Natural killer cell (primary cell): ENCODE measurements around the gene FAR1. TPM values are rescaled to one million over a fixed set of nuclear protein-coding genes. Genes with fewer than 3 reads are reported as not detected.

Experiments used
- ATAC-seq, 3 donors: fragments of 150-1000 bp in 2 of 3; fragments of 200-7000 bp in 1 of 3; cut with Tn5 transposase; 1 replicate in 1 of 3; 2 replicates in 2 of 3; pipeline ENCODE4 v1.10.0; 2021; ENCODE audit warnings: mild to moderate bottlenecking in 2 of 3, moderate library complexity in 2 of 3
- DNase-seq, 2 donors: peaks; one replicate each; pipeline versions ENCODE4 v3.0.0 to v3.0.0-alpha.2; 2013 to 2021; ENCODE audit warnings: mixed read lengths in 1 of 2
- H3K27ac ChIP-seq: one replicate; pipeline ENCODE4 v1.5.1; 2013; ENCODE audit warnings: mild to moderate bottlenecking, low read length
- H3K27me3 ChIP-seq: one replicate; pipeline ENCODE4 v1.6.1; 2013; ENCODE audit warnings: low read length; ENCODE audit not compliant: control insufficient read depth, insufficient read depth
- H3K36me3 ChIP-seq: one replicate; pipeline ENCODE4 v1.6.1; 2013; ENCODE audit warnings: low read length; ENCODE audit not compliant: control insufficient read depth, insufficient read depth
- H3K4me1 ChIP-seq: one replicate; pipeline ENCODE4 v1.6.1; 2013; ENCODE audit warnings: low read length; ENCODE audit not compliant: control insufficient read depth, insufficient read depth
- H3K4me3 ChIP-seq: one replicate; pipeline ENCODE4 v1.5.1; 2013; ENCODE audit warnings: low read length
- H3K9me3 ChIP-seq: one replicate; pipeline ENCODE4 v1.6.1; 2013; ENCODE audit warnings: low read length; ENCODE audit not compliant: control insufficient read depth, insufficient read depth
- H3K27ac Mint-ChIP-seq, 2 donors: one replicate each; pipeline ENCODE4 v1.8.0; 2022; ENCODE audit warnings: mild to moderate bottlenecking in 2 of 2, mixed read lengths in 2 of 2, moderate library complexity in 1 of 2
- H3K27me3 Mint-ChIP-seq, 2 donors: one replicate each; pipeline ENCODE4 v1.8.0; 2022; ENCODE audit warnings: low read depth in 2 of 2, mixed read lengths in 2 of 2
- H3K36me3 Mint-ChIP-seq: one replicate; pipeline ENCODE4 v1.8.0; 2022; ENCODE audit warnings: mixed read lengths
- H3K4me1 Mint-ChIP-seq, 2 donors: one replicate each; pipeline ENCODE4 v1.8.0; 2022; ENCODE audit warnings: mixed read lengths in 2 of 2
- H3K4me3 Mint-ChIP-seq: one replicate; pipeline ENCODE4 v1.8.0; 2022; ENCODE audit warnings: mild to moderate bottlenecking, moderate library complexity, mixed read lengths
- H3K9me3 Mint-ChIP-seq, 2 donors: one replicate each; pipeline ENCODE4 v1.8.0; 2022; ENCODE audit warnings: mixed read lengths in 2 of 2
- WGBS: methylation state at CpG from one replicate; pipeline ENCODE4 v1.1.7; 2013; ENCODE audit warnings: missing lambda C conversion rate; ENCODE audit not compliant: insufficient coverage; 5-methylcytosine and 5-hydroxymethylcytosine counted together
- intact Hi-C: fragments of 100-400 bp; cut with micrococcal nuclease; formaldehyde crosslinking; loops from one replicate; pipeline ENCODE4 v1.14.2; 2022
- total RNA-seq, 4 donors: library from RNA; stranded (reverse); fragments of 120-200 nt in 1 of 4; gene quantifications; one replicate each; pipeline versions ENCODE4 v1.2.3 to v1.2.4, GENCODE V29; 2013 to 2022
- TF ChIP-seq, protein P1 (sequence below): fragments of 200-600 bp; IDR thresholded peaks from one replicate; pipeline ENCODE4 v1.8.0; 2022; ENCODE audit warnings: antibody characterized with exemption

FAR1 gene
- total RNA-seq, 3 donors from 2014 or later (not counting 1 experiment from before 2014, with no cell fraction given), result 59.5 to 74.7 (median 74.6) TPM

- H3K27ac Mint-ChIP-seq, result no peak overlapping the region
- DNase-seq (no peak), ATAC-seq (no peak)
- intact Hi-C loops, result no loop called here
- no peaks in the 10 kb centered on the region for H3K36me3 ChIP-seq
- H3K4me3 Mint-ChIP-seq, result no peak overlapping the region
- H3K4me3 ChIP-seq, result no peak overlapping the region
- no peak overlapping the region for H3K27ac ChIP-seq
- no peaks in the 10 kb centered on the region for H3K27me3 ChIP-seq
- no peaks in the 10 kb centered on the region for H3K9me3 Mint-ChIP-seq
- no peaks in the 10 kb centered on the region for H3K9me3 ChIP-seq
- TF ChIP-seq, protein P1, sequence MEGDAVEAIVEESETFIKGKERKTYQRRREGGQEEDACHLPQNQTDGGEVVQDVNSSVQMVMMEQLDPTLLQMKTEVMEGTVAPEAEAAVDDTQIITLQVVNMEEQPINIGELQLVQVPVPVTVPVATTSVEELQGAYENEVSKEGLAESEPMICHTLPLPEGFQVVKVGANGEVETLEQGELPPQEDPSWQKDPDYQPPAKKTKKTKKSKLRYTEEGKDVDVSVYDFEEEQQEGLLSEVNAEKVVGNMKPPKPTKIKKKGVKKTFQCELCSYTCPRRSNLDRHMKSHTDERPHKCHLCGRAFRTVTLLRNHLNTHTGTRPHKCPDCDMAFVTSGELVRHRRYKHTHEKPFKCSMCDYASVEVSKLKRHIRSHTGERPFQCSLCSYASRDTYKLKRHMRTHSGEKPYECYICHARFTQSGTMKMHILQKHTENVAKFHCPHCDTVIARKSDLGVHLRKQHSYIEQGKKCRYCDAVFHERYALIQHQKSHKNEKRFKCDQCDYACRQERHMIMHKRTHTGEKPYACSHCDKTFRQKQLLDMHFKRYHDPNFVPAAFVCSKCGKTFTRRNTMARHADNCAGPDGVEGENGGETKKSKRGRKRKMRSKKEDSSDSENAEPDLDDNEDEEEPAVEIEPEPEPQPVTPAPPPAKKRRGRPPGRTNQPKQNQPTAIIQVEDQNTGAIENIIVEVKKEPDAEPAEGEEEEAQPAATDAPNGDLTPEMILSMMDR, result no peak
- no peaks in the 10 kb centered on the region for H3K4me1 Mint-ChIP-seq
- no peaks in the 10 kb centered on the region for H3K36me3 Mint-ChIP-seq
- peaks cover 3 to 7% of the 10 kb centered on the region in 2 donors for H3K27me3 Mint-ChIP-seq
- WGBS, result 97% methylated on average over 4 of the region's 4 CpGs
- no peaks in the 10 kb centered on the region for H3K4me1 ChIP-seq
These were observed 94.2 kb downstream of the FAR1 start for GRCh38 chr11:13762718-13763117.

GRCh38 chr11:13763341-13763740 is 94.9 kb downstream of the FAR1 start:
- TF ChIP-seq, protein P1, result no peak
- Histone ChIP-seq H3K27ac (no peak overlapping the region), H3K4me3 (no peak overlapping the region), H3K36me3 (no peaks in the 10 kb centered on the region), H3K9me3 (no peaks in the 10 kb centered on the region), H3K27me3 (no peaks in the 10 kb centered on the region), H3K4me1 (no peaks in the 10 kb centered on the region)
- Mint-ChIP-seq H3K4me1 (no peaks in the 10 kb centered on the region), H3K27ac (no peak overlapping the region), H3K9me3 (no peaks in the 10 kb centered on the region), H3K27me3 (peaks cover 2 to 5% of the 10 kb centered on the region in 2 donors), H3K4me3 (no peak overlapping the region), H3K36me3 (no peaks in the 10 kb centered on the region)
- intact Hi-C loops, result no loop called here
- 86% methylated on average over 3 of the region's 3 CpGs for WGBS
- DNase-seq (no peak), ATAC-seq (no peak)

DNA sequence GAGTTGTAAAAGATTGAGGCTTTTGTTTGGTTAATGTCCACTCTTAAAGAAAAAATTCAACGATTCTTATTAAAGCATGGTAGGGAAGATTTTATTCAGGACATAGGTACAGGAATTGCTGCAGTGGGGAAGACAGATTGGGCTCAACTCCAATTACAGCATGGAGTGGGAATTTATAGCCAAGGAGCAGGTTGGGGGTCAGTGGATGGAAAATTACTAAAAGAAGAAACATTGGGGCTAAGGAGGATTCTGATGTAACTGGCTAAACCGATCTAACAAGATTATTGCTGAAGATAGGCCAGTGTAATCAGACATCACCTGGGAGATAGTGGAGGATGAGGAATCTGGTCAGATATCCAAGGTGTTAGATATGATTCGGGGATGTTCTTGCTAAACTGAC is 97.4 kb downstream of the FAR1 start:
- DNase-seq, result no peak
- intact Hi-C loops, result no loop called here
- ATAC-seq, result no peak
- Histone ChIP-seq H3K4me3 (no peak overlapping the region), H3K36me3 (no peaks in the 10 kb centered on the region), H3K27me3 (no peaks in the 10 kb centered on the region), H3K9me3 (no peaks in the 10 kb centered on the region), H3K4me1 (no peaks in the 10 kb centered on the region), H3K27ac (no peak overlapping the region)
- Mint-ChIP-seq H3K27ac (no peak overlapping the region), H3K4me3 (no peak overlapping the region), H3K4me1 (no peaks in the 10 kb centered on the region), H3K27me3 (no peaks in the 10 kb centered on the region), H3K9me3 (no peaks in the 10 kb centered on the region), H3K36me3 (no peaks in the 10 kb centered on the region)
- 74% methylated on average over 3 of the region's 3 CpGs for WGBS
- TF ChIP-seq, protein P1, result no peak

DNA sequence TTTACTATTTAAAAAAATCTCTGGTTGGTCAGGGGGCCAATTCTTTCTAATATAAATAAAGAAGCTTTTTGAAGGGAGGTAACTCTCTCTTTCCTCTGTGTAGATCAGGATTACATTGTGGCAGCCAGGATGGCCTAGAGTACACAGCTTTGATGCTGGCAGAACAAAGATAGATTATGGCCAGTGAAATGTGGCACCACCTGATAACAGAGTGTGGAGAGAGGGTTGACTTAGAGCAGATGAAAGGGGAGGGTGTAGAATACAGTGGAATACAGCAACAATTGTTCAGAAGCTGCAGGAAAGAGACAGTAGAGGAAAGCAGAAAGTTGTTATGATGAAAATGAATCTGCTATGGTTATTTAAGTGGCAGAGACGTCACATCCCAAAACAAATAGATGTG is 99.0 kb downstream of the FAR1 start:
- 82% methylated on average over 1 of the region's 1 CpG for WGBS
- Mint-ChIP-seq H3K27me3 (peaks cover 3 to 4% of the 10 kb centered on the region in 2 donors), H3K4me3 (no peak overlapping the region), H3K27ac (no peak overlapping the region), H3K36me3 (no peaks in the 10 kb centered on the region), H3K4me1 (no peaks in the 10 kb centered on the region), H3K9me3 (no peaks in the 10 kb centered on the region)
- H3K4me3 ChIP-seq, result no peak overlapping the region
- H3K9me3 ChIP-seq, result no peaks in the 10 kb centered on the region
- no peak overlapping the region for H3K27ac ChIP-seq
- intact Hi-C loops, result no loop called here
- no peaks in the 10 kb centered on the region for H3K4me1 ChIP-seq
- no peak for DNase-seq
- TF ChIP-seq, protein P1, result no peak
- no peaks in the 10 kb centered on the region for H3K36me3 ChIP-seq
- H3K27me3 ChIP-seq, result no peaks in the 10 kb centered on the region
- ATAC-seq, result no peak
